BJ (cell line): ENCODE measurements around the gene GREB1. TPM values are rescaled to one million over a fixed set of nuclear protein-coding genes. Genes with fewer than 3 reads are reported as not detected.

Experiments
- CTCF ChIA-PET: fragments of 350-600 bp; formaldehyde crosslinking; extraction: SDS; loops from one replicate; lab custom pipeline; 2021; ENCODE audit warnings: antibody characterized with exemption, inconsistent platforms; lab: Yijun Ruan, JAX
- POLR2A ChIA-PET: fragments of 300-600 bp; sonication (Branson Sonifier 250); formaldehyde crosslinking; extraction: SDS; loops from one replicate; lab custom pipeline; 2021; ENCODE audit warnings: antibody characterized with exemption; lab: Charles Lee
- DNase-seq: peaks from one replicate; pipeline ENCODE4 v3.0.0-alpha.2; 2011; ENCODE audit warnings: low read depth
- H3K27me3 ChIP-seq: 2 replicates; pipeline ENCODE4 v1.6.0; 2011; ENCODE audit warnings: low read length; ENCODE audit not compliant: control insufficient read depth, insufficient read depth
- H3K36me3 ChIP-seq: 2 replicates; pipeline ENCODE4 v1.5.1; 2011; ENCODE audit warnings: low read length; ENCODE audit not compliant: control insufficient read depth, insufficient read depth
- H3K4me3 ChIP-seq: 2 replicates; pipeline ENCODE4 v1.5.1; 2011; ENCODE audit warnings: low read depth, mild to moderate bottlenecking, control low read depth, low read length
- CTCF ChIP-seq: IDR thresholded peaks from 2 replicates; pipeline ENCODE4 v1.5.1; 2011; ENCODE audit warnings: low read depth, mild to moderate bottlenecking, control low read depth, inconsistent platforms, low read length, moderate library complexity; ENCODE audit not compliant: insufficient read depth
- polyA plus RNA-seq: library from polyadenylated mRNA; depleted of rRNA; stranded (reverse); fragments of >200 nt; gene quantifications from 2 replicates; pipeline ENCODE4 v1.2.3, GENCODE V29; 2011

GREB1 gene
- polyA plus RNA-seq, 1 experiment, result not detected

DNA sequence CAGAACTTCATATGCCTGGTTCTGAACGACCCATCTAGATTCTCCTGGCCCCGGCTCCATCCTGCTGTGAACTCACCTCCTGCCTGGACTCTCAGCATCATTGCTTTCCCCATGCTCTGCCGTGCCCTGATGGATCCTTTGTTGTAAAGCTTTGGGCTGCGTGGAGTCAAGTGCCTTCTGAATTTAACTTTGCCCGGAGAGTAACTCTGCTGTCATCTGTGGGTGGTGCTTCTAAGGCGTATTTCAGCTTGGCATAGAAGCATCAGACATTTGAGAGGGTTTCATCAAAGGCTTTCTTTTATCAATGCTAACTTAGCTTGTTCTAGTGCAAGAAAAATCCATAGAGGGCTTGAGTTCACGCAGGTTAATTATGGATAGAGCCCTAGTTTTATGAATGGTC lies 8.1 kb upstream of the GREB1 start:
- CTCF ChIA-PET, result interaction anchor here (1.4 to 1.6 kb wide), 2 partner anchors 25 to 57 kb away, joined by 3 read pairs; no protein-coding TSS in a partner anchor
- POLR2A ChIA-PET, result no interaction called here
- H3K36me3 ChIP-seq, result no peaks in the 10 kb centered on the region

DNA sequence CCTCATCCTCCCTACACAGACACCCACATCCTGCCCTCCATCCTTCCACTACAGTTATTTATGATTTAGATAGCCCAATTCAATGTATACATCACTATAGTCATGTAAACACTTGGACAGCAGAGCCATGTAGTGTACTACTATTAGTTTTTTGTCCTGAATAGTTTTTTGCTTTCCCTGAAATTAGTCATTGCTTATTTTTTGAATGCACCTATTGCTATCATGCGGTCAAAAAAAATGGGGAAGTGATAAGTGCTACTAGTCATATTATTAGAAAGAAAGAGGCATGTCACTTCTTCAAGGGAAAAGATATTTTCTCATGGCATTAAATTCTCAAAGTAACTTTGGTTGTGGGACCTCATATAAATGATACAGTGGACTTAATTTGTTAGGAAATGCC lies 6.8 kb upstream of the GREB1 start:
- no peak for TF ChIP-seq CTCF
- Histone ChIP-seq H3K27me3 (no peaks in the 10 kb centered on the region; the same call in 1 of the 2 replicates), H3K4me3 (no peak overlapping the region), H3K36me3 (no peaks in the 10 kb centered on the region)
- DNase-seq, result no peak
- POLR2A ChIA-PET, result no interaction called here
- CTCF ChIA-PET, result no interaction called here

More for the DNA sequence above, 8.1 kb upstream of the GREB1 start:
- no peak for TF ChIP-seq CTCF
- peaks cover 1% of the 10 kb centered on the region for H3K27me3 ChIP-seq
- DNase-seq, result no peak
- no peak overlapping the region for H3K4me3 ChIP-seq

- Histone ChIP-seq H3K4me3 (no peak overlapping the region), H3K27me3 (no peaks in the 10 kb centered on the region; the same call in 1 of the 2 replicates)
- CTCF ChIA-PET, result no interaction called here
These were observed 5.6 kb upstream of the GREB1 start for GRCh38 chr2:11528228-11528627.

GRCh38 chr2:11530864-11531465 lies 2.9 kb upstream of the GREB1 start:
- Histone ChIP-seq H3K4me3 (no peak overlapping the region), H3K36me3 (no peaks in the 10 kb centered on the region), H3K27me3 (peaks cover 4% of the 10 kb centered on the region)
- POLR2A ChIA-PET, result no interaction called here
- no peak for DNase-seq
- CTCF ChIA-PET, result no interaction called here
- TF ChIP-seq CTCF, result no peak

More at GRCh38 chr2:11528228-11528627, 5.6 kb upstream of the GREB1 start:
- no peaks in the 10 kb centered on the region for H3K36me3 ChIP-seq
- no peak for DNase-seq
- no peak for TF ChIP-seq CTCF
- POLR2A ChIA-PET, result no interaction called here

DNA sequence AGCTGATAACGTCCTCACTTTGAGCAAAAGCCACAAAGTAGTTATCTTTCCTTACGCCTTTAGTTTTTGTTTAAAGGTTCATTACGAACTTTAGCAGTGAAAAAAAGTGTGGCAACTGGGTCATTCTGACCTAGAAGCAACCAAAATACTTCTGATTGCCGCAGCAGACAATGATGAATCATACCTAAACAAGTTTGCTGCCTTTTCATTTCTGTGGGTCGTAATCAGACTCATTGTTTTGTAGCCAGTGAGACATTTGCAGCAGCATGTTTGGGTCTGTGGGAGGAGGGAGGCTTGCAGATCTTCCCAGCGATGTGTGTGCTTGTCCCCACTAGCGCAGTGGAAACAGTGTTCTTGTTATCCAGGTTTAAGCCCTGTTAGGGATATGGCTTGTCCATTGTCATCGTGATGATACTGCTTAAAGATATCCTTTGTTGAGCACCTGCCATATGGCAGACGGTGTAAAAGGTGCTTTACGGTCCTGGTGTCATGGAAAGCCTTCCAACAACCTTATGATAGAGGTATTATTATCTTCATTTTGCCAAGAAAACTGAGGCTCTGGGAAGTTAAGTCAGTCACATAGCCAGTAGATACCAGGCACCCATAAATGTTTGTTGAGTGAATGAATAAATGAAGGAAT lies 1.3 kb upstream of the GREB1 start:
- DNase-seq, result no peak
- POLR2A ChIA-PET, result no interaction called here
- CTCF ChIA-PET, result interaction anchor here (0.6 to 2.5 kb wide), 2 partner anchors 50 to 700 kb away, joined by 3 to 13 read pairs; no protein-coding TSS in a partner anchor
- no peaks in the 10 kb centered on the region for H3K36me3 ChIP-seq
- no peak for TF ChIP-seq CTCF
- H3K27me3 ChIP-seq, result peaks cover 5% of the 10 kb centered on the region
- H3K4me3 ChIP-seq, result no peak overlapping the region
